ENCODE measurements around the gene GALNT16.

DNA sequence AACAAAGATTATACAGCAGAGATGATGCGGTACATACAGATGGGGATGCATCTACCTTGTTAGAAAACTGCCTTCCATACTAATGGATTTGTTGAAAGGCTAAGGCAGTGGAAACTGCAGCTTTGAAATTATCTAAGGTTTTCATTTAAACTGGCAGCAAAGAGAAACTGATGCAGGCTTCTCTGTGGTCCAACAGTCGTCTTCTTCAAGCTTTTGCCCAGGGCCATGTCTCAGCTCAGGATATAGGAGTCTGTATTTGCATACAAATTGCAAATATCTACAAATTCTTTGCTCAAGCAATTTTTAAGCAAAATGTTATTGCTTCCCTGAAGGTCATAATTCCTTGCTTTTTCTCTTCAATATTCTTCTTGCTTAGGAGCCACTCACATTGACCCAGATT is 104.4 kb downstream of the GALNT16 start:
- no peak for TF ChIP-seq GATA2 (IDR thresholded peaks at IDR 0.05; ENCODE audit: low read depth, low read length)
- TF ChIP-seq GATA3 (IDR thresholded peaks at IDR 0.05; ENCODE audit: low read depth, low read length) = no peak
